Right cardiac atrium (tissue), 5 donors: ENCODE results near the gene BTD. TPM values are rescaled to one million over a fixed set of nuclear protein-coding genes. Genes with fewer than 3 reads are reported as not detected.

Experiments used
- ATAC-seq, 2 donors: fragments of 200-7000 bp; cut with Tn5 transposase; one replicate each; pipeline versions ENCODE4 v1.8.0 to v1.9.1; 2020; ENCODE audit warnings: moderate library complexity in 2 of 2, mild to moderate bottlenecking in 1 of 2
- DNase-seq, 3 donors: peaks; one replicate each; pipeline ENCODE4 v3.0.0-alpha.2; 2020
- H3K27ac ChIP-seq: one replicate; pipeline ENCODE4 v1.5.1; 2013; ENCODE audit warnings: mild to moderate bottlenecking, low read length, control low read depth, moderate library complexity
- H3K27me3 ChIP-seq: one replicate; pipeline ENCODE4 v1.6.1; 2013; ENCODE audit not compliant: control insufficient read depth, insufficient read depth
- H3K4me1 ChIP-seq: one replicate; pipeline ENCODE4 v1.6.1; 2013; ENCODE audit warnings: low read length; ENCODE audit not compliant: control insufficient read depth, insufficient read depth
- H3K4me3 ChIP-seq: one replicate; pipeline ENCODE4 v1.5.1; 2013; ENCODE audit warnings: low read length, control low read depth
- H3K9me3 ChIP-seq: one replicate; pipeline ENCODE4 v1.6.1; 2013; ENCODE audit warnings: low read length; ENCODE audit not compliant: control insufficient read depth
- WGBS: extraction: QIAGEN DNeasy Blood & Tissue Kit; methylation state at CpG from one replicate; pipeline ENCODE4 v1.1.7; 2013; 5-methylcytosine and 5-hydroxymethylcytosine counted together
- intact Hi-C, 4 donors: fragments of 100-400 bp; cut with DNase I; formaldehyde crosslinking; loops; one replicate each; pipeline versions ENCODE4 v1.11.0 to v1.14.0; 2022 to 2023
- polyA plus RNA-seq: library from polyadenylated mRNA; stranded (reverse); fragments of 200-250 nt; gene quantifications from one replicate; pipeline ENCODE4 v1.2.3, GENCODE V29; 2013
- total RNA-seq, 4 donors: library from RNA; stranded (reverse); fragmentation: NEBNext Ultra II Directional; extraction: Animal tissue kit (Norgen Biotek cat#: 25700); gene quantifications; one replicate each; pipeline ENCODE4 v1.2.1, GENCODE V29; 2021
- donor health status: healthy with polysubstance abuse.
- donor health status: DM: no; HTN: yes; CAD: no.
- donor health status: DM: no; HTN: no; CAD: no.
- donor health status: DM: no; HTN: yes; CAD: no; lungs with severe emphysema.
- donor health status: DM: yes; HTN: yes; CAD: no.

The BTD gene
- total and polyA plus RNA-seq, 5 donors = 8.0 to 13.5 (median 10.1) TPM

GRCh38 chr3:15667484-15667883 lies 65.9 kb downstream of the BTD start:
- 88% methylated on average over 3 of the region's 3 CpGs for WGBS
- no peak overlapping the region for H3K27ac ChIP-seq

GRCh38 chr3:15673536-15673935 lies 72.0 kb downstream of the BTD start:
- no peak overlapping the region for H3K27ac ChIP-seq
- no peaks in the 10 kb centered on the region for H3K27me3 ChIP-seq
- H3K4me3 ChIP-seq = no peak overlapping the region
- no peak for DNase-seq
- no peak for ATAC-seq
- H3K9me3 ChIP-seq = no peaks in the 10 kb centered on the region
- no peaks in the 10 kb centered on the region for H3K4me1 ChIP-seq
- 95% methylated on average over 1 of the region's 1 CpG for WGBS
- intact Hi-C loops = no loop called here

More at GRCh38 chr3:15667484-15667883, 65.9 kb downstream of the BTD start:
- H3K9me3 ChIP-seq = no peaks in the 10 kb centered on the region
- no peaks in the 10 kb centered on the region for H3K4me1 ChIP-seq
- no peak overlapping the region for H3K4me3 ChIP-seq
- DNase-seq = no peak
- intact Hi-C loops = no loop called here
- no peaks in the 10 kb centered on the region for H3K27me3 ChIP-seq
- ATAC-seq = no peak

GRCh38 chr3:15676259-15676658 lies 74.7 kb downstream of the BTD start:
- intact Hi-C loops = no loop called here
- DNase-seq (no peak), ATAC-seq (no peak)
- WGBS = 95% methylated on average over 2 of the region's 2 CpGs
- Histone ChIP-seq H3K27me3 (no peaks in the 10 kb centered on the region), H3K9me3 (no peaks in the 10 kb centered on the region), H3K4me1 (no peaks in the 10 kb centered on the region), H3K27ac (no peak overlapping the region), H3K4me3 (no peak overlapping the region)

GRCh38 chr3:15679306-15679705 lies 77.8 kb downstream of the BTD start:
- Histone ChIP-seq H3K27ac (no peak overlapping the region), H3K27me3 (no peaks in the 10 kb centered on the region), H3K9me3 (no peaks in the 10 kb centered on the region), H3K4me1 (no peaks in the 10 kb centered on the region), H3K4me3 (no peak overlapping the region)
- intact Hi-C loops = no loop called here
- 76% methylated on average over 5 of the region's 5 CpGs for WGBS
- no peak for ATAC-seq
- no peak for DNase-seq

GRCh38 chr3:15681668-15682067 lies 80.1 kb downstream of the BTD start:
- no peak for ATAC-seq
- intact Hi-C loops = no loop called here

GRCh38 chr3:15682561-15683185 lies 81.1 kb downstream of the BTD start:
- Histone ChIP-seq H3K9me3 (no peaks in the 10 kb centered on the region), H3K4me3 (no peak overlapping the region), H3K4me1 (no peaks in the 10 kb centered on the region), H3K27ac (no peak overlapping the region), H3K27me3 (no peaks in the 10 kb centered on the region)
- ATAC-seq (no peak), DNase-seq (no peak)
- intact Hi-C loops = no loop called here
- 30% methylated on average over 3 of the region's 3 CpGs for WGBS

More at GRCh38 chr3:15681668-15682067, 80.1 kb downstream of the BTD start:
- Histone ChIP-seq H3K9me3 (no peaks in the 10 kb centered on the region), H3K4me3 (no peak overlapping the region), H3K27ac (no peak overlapping the region), H3K27me3 (no peaks in the 10 kb centered on the region), H3K4me1 (no peaks in the 10 kb centered on the region)
- no peak for DNase-seq
- 72% methylated on average over 2 of the region's 2 CpGs for WGBS

GRCh38 chr3:15683253-15683652 lies 81.7 kb downstream of the BTD start:
- no peaks in the 10 kb centered on the region for H3K27me3 ChIP-seq
- no peaks in the 10 kb centered on the region for H3K4me1 ChIP-seq
- intact Hi-C loops = no loop called here
- 57% methylated on average over 1 of the region's 1 CpG for WGBS
- no peaks in the 10 kb centered on the region for H3K9me3 ChIP-seq
- no peak for ATAC-seq
- DNase-seq = no peak
- H3K4me3 ChIP-seq = no peak overlapping the region
- no peak overlapping the region for H3K27ac ChIP-seq

GRCh38 chr3:15685927-15686326 lies 84.4 kb downstream of the BTD start:
- 83% methylated on average over 7 of the region's 7 CpGs for WGBS
- Histone ChIP-seq H3K9me3 (no peaks in the 10 kb centered on the region), H3K4me1 (no peaks in the 10 kb centered on the region), H3K27ac (no peak overlapping the region), H3K27me3 (no peaks in the 10 kb centered on the region), H3K4me3 (no peak overlapping the region)
- ATAC-seq (no peak), DNase-seq (no peak)
- intact Hi-C loops = no loop called here

GRCh38 chr3:15690230-15690629 lies 88.7 kb downstream of the BTD start:
- H3K4me3 ChIP-seq = no peak overlapping the region
- intact Hi-C loops = no loop called here
- 66% methylated on average over 4 of the region's 4 CpGs for WGBS
- DNase-seq (no peak), ATAC-seq (no peak)
- H3K9me3 ChIP-seq = no peaks in the 10 kb centered on the region
- H3K4me1 ChIP-seq = no peaks in the 10 kb centered on the region
- no peaks in the 10 kb centered on the region for H3K27me3 ChIP-seq
- no peak overlapping the region for H3K27ac ChIP-seq

- intact Hi-C loops = no loop called here
- Histone ChIP-seq H3K4me1 (no peaks in the 10 kb centered on the region), H3K9me3 (no peaks in the 10 kb centered on the region), H3K27ac (no peak overlapping the region), H3K4me3 (no peak overlapping the region), H3K27me3 (no peaks in the 10 kb centered on the region)
- 97% methylated on average over 5 of the region's 5 CpGs for WGBS
- ATAC-seq (no peak), DNase-seq (no peak)
These were observed 89.2 kb downstream of the BTD start for GRCh38 chr3:15690748-15691147.

- Histone ChIP-seq H3K4me3 (no peak overlapping the region), H3K9me3 (no peaks in the 10 kb centered on the region), H3K27ac (no peak overlapping the region), H3K4me1 (no peaks in the 10 kb centered on the region), H3K27me3 (no peaks in the 10 kb centered on the region)
- WGBS = 0% methylated on average over 1 of the region's 1 CpG
- intact Hi-C loops = no loop called here
- DNase-seq (no peak), ATAC-seq (no peak)
These were observed 91.8 kb downstream of the BTD start for GRCh38 chr3:15693355-15693754.

GRCh38 chr3:15694628-15695027 lies 93.1 kb downstream of the BTD start:
- no peaks in the 10 kb centered on the region for H3K4me1 ChIP-seq
- no peaks in the 10 kb centered on the region for H3K27me3 ChIP-seq
- intact Hi-C loops = no loop called here
- ATAC-seq = no peak
- no peak for DNase-seq
- no peaks in the 10 kb centered on the region for H3K9me3 ChIP-seq
- no peak overlapping the region for H3K27ac ChIP-seq
- H3K4me3 ChIP-seq = no peak overlapping the region
- WGBS = 59% methylated on average over 1 of the region's 1 CpG
